ENCODE data around the gene NCAPD2.

Gene NCAPD2

GRCh38 chr12:6547566-6547965, 53.7 kb downstream of the NCAPD2 start:
- no peak overlapping the region for H3K4me3 ChIP-seq (ENCODE audit: low read length)
- no peak overlapping the region for H3K9ac ChIP-seq (ENCODE audit: low read depth, low read length)
- 93% methylated on average over 1 of the region's 1 CpG for WGBS
- H3K9me3 ChIP-seq (ENCODE audit: insufficient read depth, low read depth, low read length) = no peaks in the 10 kb centered on the region
- H3K27me3 ChIP-seq (ENCODE audit: insufficient read depth, low read length) = no peaks in the 10 kb centered on the region
- no peaks in the 10 kb centered on the region for H3K4me1 ChIP-seq (ENCODE audit: insufficient read depth, low read length)
- no peak overlapping the region for H3K27ac ChIP-seq (ENCODE audit: low read depth, low read length)
- peaks cover 59% of the 10 kb centered on the region for H3K36me3 ChIP-seq (ENCODE audit: insufficient read depth, low read length)

- H3K9ac ChIP-seq (ENCODE audit: low read depth, low read length) = no peak overlapping the region
- WGBS = 89% methylated on average over 9 of the region's 9 CpGs
- no peak overlapping the region for H3K27ac ChIP-seq (ENCODE audit: low read depth, low read length)
- no peak overlapping the region for H3K4me3 ChIP-seq (ENCODE audit: low read length)
- no peaks in the 10 kb centered on the region for H3K27me3 ChIP-seq (ENCODE audit: insufficient read depth, low read length)
- no peaks in the 10 kb centered on the region for H3K4me1 ChIP-seq (ENCODE audit: insufficient read depth, low read length)
- H3K9me3 ChIP-seq (ENCODE audit: insufficient read depth, low read depth, low read length) = no peaks in the 10 kb centered on the region
- H3K36me3 ChIP-seq (ENCODE audit: insufficient read depth, low read length) = peaks cover 62% of the 10 kb centered on the region
Measured at GRCh38 chr12:6547987-6548386, 54.1 kb downstream of the NCAPD2 start.

DNA sequence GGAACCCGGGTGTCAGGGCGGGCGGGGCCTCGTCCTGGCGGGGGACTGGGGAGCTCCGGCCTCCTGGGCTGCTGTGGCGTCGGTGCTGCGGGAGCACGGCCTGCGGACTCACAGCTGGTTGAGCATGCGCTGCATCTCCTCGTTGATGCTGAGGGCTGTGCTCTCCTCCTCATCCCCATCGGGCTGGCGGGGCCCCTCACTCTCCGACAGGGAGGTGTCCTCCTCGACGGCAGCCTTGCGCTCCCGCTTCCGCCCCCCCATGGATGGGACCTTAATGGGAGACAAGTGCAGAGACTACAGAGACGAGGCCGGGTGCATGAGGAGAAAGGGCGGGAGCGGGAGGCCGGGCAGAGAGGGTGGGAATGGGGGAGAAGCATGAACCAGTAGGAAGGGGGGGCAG, 54.7 kb downstream of the NCAPD2 start:
- Histone ChIP-seq H3K36me3 (ENCODE audit: insufficient read depth, low read length) (peaks cover 63% of the 10 kb centered on the region), H3K4me3 (ENCODE audit: low read length) (no peak overlapping the region), H3K9ac (ENCODE audit: low read depth, low read length) (no peak overlapping the region), H3K4me1 (ENCODE audit: insufficient read depth, low read length) (0 out of 2 replicates have a peak, but pooled peaks cover 1% of the 10 kb centered on the region), H3K27me3 (ENCODE audit: insufficient read depth, low read length) (no peaks in the 10 kb centered on the region), H3K9me3 (ENCODE audit: insufficient read depth, low read depth, low read length) (no peaks in the 10 kb centered on the region), H3K27ac (ENCODE audit: low read depth, low read length) (no peak overlapping the region; the same call in 1 of the 2 replicates)
- 93% methylated on average over 26 of the region's 26 CpGs for WGBS

DNA sequence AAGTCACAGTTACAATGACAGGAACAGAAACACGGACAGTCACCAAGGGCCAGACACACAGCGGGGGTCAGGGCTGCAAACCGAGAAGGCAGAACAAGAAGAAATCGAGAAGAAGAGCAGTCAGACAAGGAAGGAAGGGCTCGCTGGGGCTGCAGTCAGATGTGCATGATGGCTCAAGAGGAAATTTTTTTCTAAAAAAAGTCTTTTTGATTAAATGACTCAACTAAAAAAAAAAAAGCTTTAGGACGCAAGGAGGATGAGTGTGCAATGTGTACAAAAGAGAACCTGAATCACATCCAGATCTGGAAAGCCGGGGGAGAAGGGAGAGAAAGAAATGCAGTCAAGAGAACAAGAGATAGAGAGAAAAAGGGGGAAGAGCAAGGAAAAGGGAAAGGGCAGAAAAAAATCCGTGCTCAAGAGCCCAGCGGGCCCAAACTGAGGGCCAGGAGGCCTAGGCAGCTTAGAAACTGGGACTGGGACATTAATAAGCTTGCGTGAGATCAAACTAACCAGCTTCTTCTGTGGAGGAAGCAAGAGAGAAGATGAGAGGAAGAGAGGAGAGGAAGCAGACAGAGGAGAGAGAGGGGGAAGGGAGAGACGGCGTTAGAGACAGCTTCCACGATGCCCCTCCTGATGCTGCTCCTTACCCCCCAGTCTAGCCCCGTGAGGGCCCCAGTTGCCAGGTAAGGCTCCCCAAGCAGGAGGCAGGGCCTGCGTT, 55.2 kb downstream of the NCAPD2 start:
- H3K27ac ChIP-seq (ENCODE audit: low read depth, low read length) = no peak overlapping the region
- no peaks in the 10 kb centered on the region for H3K27me3 ChIP-seq (ENCODE audit: insufficient read depth, low read length)
- peaks cover 61% of the 10 kb centered on the region for H3K36me3 ChIP-seq (ENCODE audit: insufficient read depth, low read length)
- no peak overlapping the region for H3K9ac ChIP-seq (ENCODE audit: low read depth, low read length)
- no peaks in the 10 kb centered on the region for H3K9me3 ChIP-seq (ENCODE audit: insufficient read depth, low read depth, low read length)
- no peak overlapping the region for H3K4me3 ChIP-seq (ENCODE audit: low read length)
- 90% methylated on average over 15 of the region's 15 CpGs for WGBS
- H3K4me1 ChIP-seq (ENCODE audit: insufficient read depth, low read length) = 0 out of 2 replicates have a peak, but pooled peaks cover 5% of the 10 kb centered on the region

- Histone ChIP-seq H3K36me3 (ENCODE audit: insufficient read depth, low read length) (peaks cover 55% of the 10 kb centered on the region), H3K4me1 (ENCODE audit: insufficient read depth, low read length) (peaks cover 9% of the 10 kb centered on the region; the same call in 1 of the 2 replicates), H3K4me3 (ENCODE audit: low read length) (no peak overlapping the region), H3K27me3 (ENCODE audit: insufficient read depth, low read length) (no peaks in the 10 kb centered on the region), H3K9ac (ENCODE audit: low read depth, low read length) (no peak overlapping the region), H3K9me3 (ENCODE audit: insufficient read depth, low read depth, low read length) (no peaks in the 10 kb centered on the region), H3K27ac (ENCODE audit: low read depth, low read length) (no peak overlapping the region)
- 93% methylated on average over 18 of the region's 18 CpGs for WGBS
Measured at GRCh38 chr12:6549684-6550151, 55.8 kb downstream of the NCAPD2 start.

DNA sequence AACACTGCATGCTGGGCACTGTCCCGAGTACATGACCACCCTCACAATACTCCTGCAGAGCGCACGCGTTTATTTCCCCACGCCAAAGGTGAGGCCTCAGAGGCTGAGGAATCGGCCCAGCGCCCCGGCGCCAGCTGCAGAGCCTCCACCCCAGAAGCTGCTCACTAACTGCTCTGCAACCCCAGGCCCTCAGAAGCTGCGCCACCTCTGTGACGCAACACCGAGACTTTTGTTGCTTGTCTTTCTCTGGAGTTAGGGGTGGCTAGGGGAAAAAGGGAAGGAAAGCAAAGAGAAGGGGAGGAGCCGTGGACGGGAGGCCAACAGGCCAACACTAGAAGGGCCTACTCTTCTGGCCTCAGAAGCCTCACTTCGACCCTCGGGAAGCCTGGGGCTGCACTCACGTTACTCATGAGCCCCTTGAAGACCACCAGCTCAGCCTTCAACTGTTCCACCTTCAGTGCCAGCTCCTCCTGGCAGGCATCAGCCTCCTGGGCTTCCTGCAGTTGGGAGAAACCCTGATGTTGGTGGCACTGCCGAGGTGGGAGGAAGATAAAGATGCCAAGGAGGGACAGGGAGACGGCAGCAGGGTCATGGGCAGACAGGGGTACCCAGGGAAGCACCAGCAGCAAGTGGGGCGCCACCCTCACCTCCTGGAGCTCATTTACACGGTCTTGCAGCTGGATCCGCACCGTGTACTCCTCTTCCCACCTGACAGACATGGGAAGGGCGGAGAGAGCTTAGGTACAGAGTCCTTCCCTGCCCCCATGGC, 56.6 kb downstream of the NCAPD2 start:
- H3K9ac ChIP-seq (ENCODE audit: low read depth, low read length) = no peak overlapping the region
- 95% methylated on average over 24 of the region's 24 CpGs for WGBS
- no peak overlapping the region for H3K4me3 ChIP-seq (ENCODE audit: low read length)
- no peak overlapping the region for H3K27ac ChIP-seq (ENCODE audit: low read depth, low read length)
- H3K9me3 ChIP-seq (ENCODE audit: insufficient read depth, low read depth, low read length) = no peaks in the 10 kb centered on the region
- H3K36me3 ChIP-seq (ENCODE audit: insufficient read depth, low read length) = peaks cover 55% of the 10 kb centered on the region
- no peaks in the 10 kb centered on the region for H3K27me3 ChIP-seq (ENCODE audit: insufficient read depth, low read length)
- H3K4me1 ChIP-seq (ENCODE audit: insufficient read depth, low read length) = peaks cover 13% of the 10 kb centered on the region; the same call in 1 of the 2 replicates

GRCh38 chr12:6551063-6551461, 57.2 kb downstream of the NCAPD2 start:
- H3K4me3 ChIP-seq (ENCODE audit: low read length) = no peak overlapping the region
- no peaks in the 10 kb centered on the region for H3K9me3 ChIP-seq (ENCODE audit: insufficient read depth, low read depth, low read length)
- peaks cover 13% of the 10 kb centered on the region; the same call in 1 of the 2 replicates for H3K4me1 ChIP-seq (ENCODE audit: insufficient read depth, low read length)
- no peaks in the 10 kb centered on the region for H3K27me3 ChIP-seq (ENCODE audit: insufficient read depth, low read length)
- WGBS = 93% methylated on average over 18 of the region's 18 CpGs
- no peak overlapping the region for H3K27ac ChIP-seq (ENCODE audit: low read depth, low read length)
- H3K36me3 ChIP-seq (ENCODE audit: insufficient read depth, low read length) = peaks cover 50% of the 10 kb centered on the region
- H3K9ac ChIP-seq (ENCODE audit: low read depth, low read length) = no peak overlapping the region; the same call in 1 of the 2 replicates

GRCh38 chr12:6551496-6552139, 57.7 kb downstream of the NCAPD2 start:
- H3K9me3 ChIP-seq (ENCODE audit: insufficient read depth, low read depth, low read length) = no peaks in the 10 kb centered on the region
- no peak overlapping the region for H3K4me3 ChIP-seq (ENCODE audit: low read length)
- H3K4me1 ChIP-seq (ENCODE audit: insufficient read depth, low read length) = peaks cover 13% of the 10 kb centered on the region; the same call in 1 of the 2 replicates
- no peak overlapping the region for H3K27ac ChIP-seq (ENCODE audit: low read depth, low read length)
- no peak overlapping the region; the same call in 1 of the 2 replicates for H3K9ac ChIP-seq (ENCODE audit: low read depth, low read length)
- WGBS = 91% methylated on average over 11 of the region's 11 CpGs
- peaks cover 49% of the 10 kb centered on the region for H3K36me3 ChIP-seq (ENCODE audit: insufficient read depth, low read length)
- H3K27me3 ChIP-seq (ENCODE audit: insufficient read depth, low read length) = no peaks in the 10 kb centered on the region

DNA sequence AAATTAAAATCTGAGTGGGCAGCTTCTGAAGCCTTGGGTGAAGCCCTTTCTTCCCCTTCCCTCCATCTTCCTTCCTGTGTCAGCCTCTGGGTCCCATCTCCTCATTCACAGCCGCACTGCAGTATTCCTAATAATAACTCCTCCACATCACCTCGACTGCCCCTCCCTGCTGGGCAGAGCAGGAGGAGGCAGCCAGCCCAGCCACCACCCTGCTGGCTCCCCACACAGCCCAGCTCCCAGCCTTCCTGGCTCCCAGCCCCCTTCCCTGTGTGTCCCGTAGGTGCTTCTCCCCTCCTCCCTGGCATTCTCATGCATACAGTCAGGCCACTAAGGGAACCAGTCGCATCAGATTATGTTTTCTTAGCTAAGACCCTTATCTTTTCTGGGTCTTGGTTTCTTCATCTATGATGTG, 58.2 kb downstream of the NCAPD2 start:
- WGBS = 82% methylated on average over 4 of the region's 4 CpGs
- no peaks in the 10 kb centered on the region for H3K27me3 ChIP-seq (ENCODE audit: insufficient read depth, low read length)
- no peak overlapping the region for H3K27ac ChIP-seq (ENCODE audit: low read depth, low read length)
- H3K4me3 ChIP-seq (ENCODE audit: low read length) = no peak overlapping the region
- H3K9me3 ChIP-seq (ENCODE audit: insufficient read depth, low read depth, low read length) = no peaks in the 10 kb centered on the region
- H3K4me1 ChIP-seq (ENCODE audit: insufficient read depth, low read length) = peaks cover 13% of the 10 kb centered on the region; the same call in 1 of the 2 replicates
- H3K9ac ChIP-seq (ENCODE audit: low read depth, low read length) = no peak overlapping the region
- peaks cover 49% of the 10 kb centered on the region for H3K36me3 ChIP-seq (ENCODE audit: insufficient read depth, low read length)

DNA sequence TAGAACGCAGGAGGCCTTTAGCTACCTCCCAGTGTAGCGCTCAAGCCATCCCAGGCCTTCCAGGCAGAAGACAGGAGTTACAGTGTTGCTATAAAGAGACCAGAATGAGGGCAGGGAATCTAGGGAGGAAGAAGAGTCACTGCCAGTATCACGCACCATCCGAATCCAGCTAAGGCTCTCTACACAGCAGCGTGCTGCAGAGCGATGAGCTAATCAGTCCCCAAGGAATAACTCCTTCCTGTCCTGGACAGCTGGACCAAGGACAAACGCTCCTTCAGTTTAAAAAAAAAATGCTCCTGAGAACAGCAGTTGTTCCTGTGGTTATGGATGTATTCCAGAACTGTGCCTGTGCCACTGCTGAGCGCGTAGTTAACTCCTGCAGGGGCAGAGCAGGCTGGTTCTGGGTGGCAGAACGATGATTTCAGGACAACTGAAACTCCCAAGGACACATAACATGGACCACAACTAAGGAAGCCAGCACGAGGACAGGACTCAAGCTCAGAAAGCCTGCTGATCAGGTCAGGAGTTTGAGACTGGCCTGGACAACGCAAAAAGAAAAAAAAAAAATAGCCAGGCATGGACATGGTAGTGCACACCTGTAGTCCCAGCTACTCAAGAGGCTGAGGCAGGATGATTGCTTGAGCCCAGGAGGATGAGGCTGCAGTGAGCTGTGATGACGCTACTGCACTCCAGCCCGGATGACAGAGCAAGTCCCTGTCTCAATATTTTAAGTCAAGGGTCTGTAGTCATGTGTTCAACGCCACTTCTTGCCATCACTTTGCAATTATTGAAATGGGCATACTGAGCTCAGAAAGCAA, 59.4 kb downstream of the NCAPD2 start:
- H3K4me3 ChIP-seq (ENCODE audit: low read length) = no peak overlapping the region; the same call in 1 of the 2 replicates
- WGBS = 88% methylated on average over 15 of the region's 15 CpGs
- peaks cover 46% of the 10 kb centered on the region for H3K36me3 ChIP-seq (ENCODE audit: insufficient read depth, low read length)
- H3K9ac ChIP-seq (ENCODE audit: low read depth, low read length) = no peak overlapping the region
- H3K9me3 ChIP-seq (ENCODE audit: insufficient read depth, low read depth, low read length) = no peaks in the 10 kb centered on the region
- no peaks in the 10 kb centered on the region for H3K27me3 ChIP-seq (ENCODE audit: insufficient read depth, low read length)
- peaks cover 13% of the 10 kb centered on the region; the same call in 1 of the 2 replicates for H3K4me1 ChIP-seq (ENCODE audit: insufficient read depth, low read length)
- H3K27ac ChIP-seq (ENCODE audit: low read depth, low read length) = no peak overlapping the region

Measured in HUES64 (cell line).